A673 (cell line): ENCODE data around the gene CBX3.

Experiments used
- CTCF ChIP-seq: fragments of 300-800, 200-600 bp; sonication (generic); conservative IDR thresholded peaks from 2 replicates; pipeline ENCODE4 v1.5.1; 2017; ENCODE audit warnings: low read depth, mild to moderate bottlenecking, antibody characterized with exemption, low read length, moderate library complexity, mixed read lengths
- EZH2 ChIP-seq: fragments of 200-600 bp; sonication (generic); IDR thresholded peaks from 2 replicates; pipeline ENCODE4 v1.6.1; 2017; ENCODE audit warnings: borderline replicate concordance, low read depth, mild to moderate bottlenecking, mixed read lengths, antibody characterized with exemption, low read length; ENCODE audit not compliant: poor library complexity, severe bottlenecking

GRCh38 chr7:26198781-26199169 lies 2.8 kb upstream of the CBX3 start:
- TF ChIP-seq CTCF (no peak), EZH2 (no peak)
